Measurements from ENCODE around the gene NF1. TPM values are rescaled to one million over a fixed set of nuclear protein-coding genes. Genes with fewer than 3 reads are reported as not detected.

Gene NF1
- total RNA-seq, 2 donors from 2014 or later = 62.3 to 68.0 TPM

- Histone ChIP-seq H3K4me3 (no peak overlapping the region), H3K36me3 (no peaks in the 10 kb centered on the region), H3K9me3 (no peaks in the 10 kb centered on the region), H3K27ac (no peak overlapping the region), H3K4me1 (replicated peaks) (no peaks in the 10 kb centered on the region), H3K27me3 (replicated peaks; ENCODE audit: insufficient read depth) (no peaks in the 10 kb centered on the region)
- intact Hi-C loops (cut with DNase I) = no loop called here
- DNase-seq (ENCODE audit: low spot score) = peak; percentile 46
- WGBS = 51% methylated on average over 2 of the region's 2 CpGs
- TF ChIP-seq POLR2AphosphoS5 (IDR thresholded peaks at IDR 0.05) (peak; percentile 89), POLR2A (IDR thresholded peaks at IDR 0.05) (no peak)
These were observed 179.5 kb downstream of the NF1 start for GRCh38 chr17:31274252-31274651.

DNA sequence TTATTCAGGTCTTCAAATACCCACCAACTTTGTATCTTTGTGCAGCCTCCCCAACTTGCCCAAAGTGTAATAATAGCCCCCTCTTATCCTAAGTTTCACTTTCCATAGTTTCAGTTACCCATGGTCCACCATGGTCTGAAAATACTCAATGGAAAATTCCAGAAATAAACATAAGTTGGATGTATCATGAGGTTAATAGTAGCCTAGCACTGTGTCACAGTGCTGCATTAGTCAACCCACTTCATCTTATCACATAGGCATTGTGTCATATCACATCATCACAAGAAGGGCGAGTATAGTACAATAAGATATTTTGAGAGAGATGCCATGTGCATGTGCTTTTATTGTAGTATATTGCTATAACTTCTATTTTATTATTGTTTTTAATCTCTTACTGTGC lies 180.3 kb downstream of the NF1 start:
- H3K27ac ChIP-seq = no peak overlapping the region
- WGBS = 97% methylated on average over 1 of the region's 1 CpG
- DNase-seq (ENCODE audit: low spot score) = no peak

GRCh38 chr17:31279401-31279800 lies 184.6 kb downstream of the NF1 start:
- H3K27me3 ChIP-seq (replicated peaks; ENCODE audit: insufficient read depth) = no peaks in the 10 kb centered on the region
- WGBS = 92% methylated on average over 2 of the region's 2 CpGs
- no peak for TF ChIP-seq CTCF (IDR thresholded peaks at IDR 0.05)
- TF ChIP-seq POLR2AphosphoS5 (IDR thresholded peaks at IDR 0.05) = no peak
- no peak for TF ChIP-seq POLR2A (IDR thresholded peaks at IDR 0.05)
- intact Hi-C loops (cut with DNase I) = no loop called here
- no peak overlapping the region for H3K27ac ChIP-seq
- H3K4me3 ChIP-seq = no peak overlapping the region
- no peak for DNase-seq (ENCODE audit: low spot score)
- no peaks in the 10 kb centered on the region for H3K4me1 ChIP-seq (replicated peaks)
- no peaks in the 10 kb centered on the region for H3K36me3 ChIP-seq
- H3K9me3 ChIP-seq = no peaks in the 10 kb centered on the region

More for the DNA sequence above, 180.3 kb downstream of the NF1 start:
- Histone ChIP-seq H3K27me3 (replicated peaks; ENCODE audit: insufficient read depth) (no peaks in the 10 kb centered on the region), H3K4me3 (no peak overlapping the region), H3K4me1 (replicated peaks) (no peaks in the 10 kb centered on the region), H3K36me3 (no peaks in the 10 kb centered on the region), H3K9me3 (no peaks in the 10 kb centered on the region)
- no peak for TF ChIP-seq POLR2A (IDR thresholded peaks at IDR 0.05)
- TF ChIP-seq CTCF (IDR thresholded peaks at IDR 0.05) = no peak
- no peak for TF ChIP-seq POLR2AphosphoS5 (IDR thresholded peaks at IDR 0.05)
- intact Hi-C loops (cut with DNase I) = no loop called here

DNA sequence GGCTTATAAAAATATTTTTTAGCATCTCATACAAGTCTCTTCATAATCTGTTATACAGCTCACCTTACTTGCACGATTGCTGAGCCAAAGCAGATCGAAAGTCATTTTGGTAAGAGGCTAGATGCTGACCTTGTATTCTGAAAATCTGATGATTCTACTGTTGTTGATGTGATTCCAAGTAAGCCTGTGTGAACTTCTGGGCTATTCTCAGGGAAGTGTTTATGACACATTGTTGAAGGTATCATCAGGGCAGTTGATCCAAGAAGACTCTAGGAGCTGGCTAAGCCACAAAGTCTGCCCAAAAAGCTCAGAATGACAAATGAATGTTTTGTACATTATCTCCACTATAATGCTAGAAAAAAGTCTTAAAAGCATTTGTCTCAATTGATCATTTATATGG lies 186.3 kb downstream of the NF1 start:
- H3K4me3 ChIP-seq = no peak overlapping the region
- WGBS = 96% methylated on average over 2 of the region's 2 CpGs
- H3K4me1 ChIP-seq (replicated peaks) = no peaks in the 10 kb centered on the region
- H3K9me3 ChIP-seq = no peaks in the 10 kb centered on the region
- TF ChIP-seq CTCF (IDR thresholded peaks at IDR 0.05) = no peak
- DNase-seq (ENCODE audit: low spot score) = no peak
- H3K27me3 ChIP-seq (replicated peaks; ENCODE audit: insufficient read depth) = no peaks in the 10 kb centered on the region
- intact Hi-C loops (cut with DNase I) = no loop called here
- no peak overlapping the region for H3K27ac ChIP-seq
- H3K36me3 ChIP-seq = no peaks in the 10 kb centered on the region

DNA sequence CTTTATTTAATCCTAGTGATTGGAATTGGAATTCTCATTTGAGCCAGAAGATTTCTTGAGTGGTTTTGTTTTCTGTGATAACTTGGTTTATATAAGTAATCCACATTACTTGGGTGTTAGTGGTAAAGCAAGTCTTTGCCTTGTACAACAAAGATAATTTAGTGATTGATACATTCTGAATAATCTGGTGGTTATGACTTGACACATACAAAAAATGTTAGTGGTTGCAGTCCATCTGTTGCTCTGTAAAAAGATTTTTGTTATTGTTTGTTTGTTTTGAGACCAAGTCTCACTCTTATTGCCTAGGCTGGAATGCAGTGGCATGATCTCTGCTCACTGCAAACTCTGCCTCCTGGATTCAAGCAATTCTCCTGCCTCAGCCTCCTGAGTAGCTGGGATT lies 189.1 kb downstream of the NF1 start:
- no peaks in the 10 kb centered on the region for H3K9me3 ChIP-seq
- no peaks in the 10 kb centered on the region for H3K27me3 ChIP-seq (replicated peaks; ENCODE audit: insufficient read depth)
- no peak for TF ChIP-seq POLR2A (IDR thresholded peaks at IDR 0.05)
- no peak for TF ChIP-seq CTCF (IDR thresholded peaks at IDR 0.05)
- no peak for TF ChIP-seq POLR2AphosphoS5 (IDR thresholded peaks at IDR 0.05)
- no peak for DNase-seq (ENCODE audit: low spot score)
- intact Hi-C loops (cut with DNase I) = no loop called here
- H3K4me1 ChIP-seq (replicated peaks) = no peaks in the 10 kb centered on the region
- no peak overlapping the region for H3K4me3 ChIP-seq
- no peak overlapping the region for H3K27ac ChIP-seq
- H3K36me3 ChIP-seq = no peaks in the 10 kb centered on the region

All from prostate gland (tissue), 2 donors.